Putamen (tissue), 1 donor: ENCODE data around the gene PKP4.
"Not testable (repeated sequence)": the region's sequence is repeated elsewhere in the genome, so short reads cannot be mapped to it uniquely, and the experiment has no call there.

Source experiments
- DNase-seq: peaks from one replicate; pipeline ENCODE4 v3.0.0-alpha.2; 2016; ENCODE audit warnings: low spot score

PKP4 gene

DNA sequence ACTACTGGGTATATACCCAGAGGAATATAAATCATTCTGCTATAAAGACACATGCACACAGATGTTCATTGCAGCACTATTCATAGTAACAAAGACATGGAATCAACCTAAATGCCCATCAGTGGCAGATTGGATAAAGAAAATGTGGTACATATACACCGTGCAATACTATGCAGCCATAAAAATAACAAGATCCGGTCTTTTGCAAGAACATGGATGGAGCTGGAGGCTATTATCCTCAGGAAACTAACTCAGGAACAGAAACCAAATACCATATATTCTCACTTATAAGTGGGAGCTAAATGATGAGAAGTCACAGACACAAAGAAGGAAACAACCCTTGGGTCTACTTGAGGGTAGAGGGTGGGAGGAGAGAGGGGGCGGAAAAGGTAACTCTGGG, 16.5 kb downstream of the PKP4 start:
- not testable (repeated sequence) for DNase-seq

DNA sequence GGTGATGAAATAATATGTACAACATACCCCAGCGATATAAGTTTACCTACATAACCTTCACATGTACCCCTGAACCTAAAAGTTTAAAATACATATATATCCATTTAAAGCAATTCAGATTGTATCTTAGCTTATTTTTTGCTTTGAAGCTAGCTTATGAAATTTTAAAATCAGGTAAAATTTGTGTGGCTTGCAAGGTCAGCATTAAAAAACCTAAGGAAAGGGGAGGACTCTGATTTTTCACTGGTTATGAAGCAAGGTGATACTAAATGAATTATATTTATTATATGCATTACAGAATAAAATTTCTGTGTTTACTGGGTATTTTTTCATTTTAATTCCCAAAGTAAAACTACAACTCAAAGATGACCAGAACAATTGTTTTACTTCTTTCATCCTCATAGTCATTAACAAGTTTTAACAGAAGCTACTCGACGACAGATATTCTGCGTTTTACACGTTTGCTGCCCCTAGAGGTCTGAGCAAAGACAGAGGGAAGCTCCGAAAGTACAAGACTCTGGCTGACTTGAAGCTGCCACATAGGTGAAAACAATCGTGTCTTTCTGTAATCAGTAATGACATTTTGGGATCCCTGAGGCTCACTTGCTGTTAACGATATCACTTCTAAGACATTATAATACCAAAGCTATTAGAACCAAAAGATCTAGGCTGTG, 17.1 kb downstream of the PKP4 start:
- DNase-seq, result no peak

DNA sequence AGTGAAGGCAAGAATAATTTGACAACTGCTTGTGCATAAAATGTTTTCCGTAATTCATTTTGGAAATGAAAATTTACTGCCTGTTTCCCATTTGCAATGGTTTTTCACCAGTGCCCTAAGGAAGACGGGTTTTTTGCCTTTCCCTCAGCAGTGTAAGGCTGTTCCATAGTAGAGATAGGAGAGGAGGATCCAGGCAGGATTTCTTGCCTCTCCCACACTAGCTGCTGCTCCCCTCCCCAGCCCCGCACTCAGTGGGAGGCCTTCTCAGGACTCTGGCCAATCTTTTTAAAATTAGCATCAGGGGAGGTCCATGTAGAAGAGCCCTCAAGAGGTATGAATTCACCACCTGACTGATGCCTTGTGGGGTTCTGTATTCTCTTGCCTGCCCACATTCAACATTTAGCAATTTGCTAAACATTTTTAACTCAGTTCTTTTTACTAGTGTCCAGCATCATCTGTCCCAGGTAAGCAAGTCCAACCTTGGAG, 17.8 kb downstream of the PKP4 start:
- DNase-seq, result not testable (repeated sequence)

DNA sequence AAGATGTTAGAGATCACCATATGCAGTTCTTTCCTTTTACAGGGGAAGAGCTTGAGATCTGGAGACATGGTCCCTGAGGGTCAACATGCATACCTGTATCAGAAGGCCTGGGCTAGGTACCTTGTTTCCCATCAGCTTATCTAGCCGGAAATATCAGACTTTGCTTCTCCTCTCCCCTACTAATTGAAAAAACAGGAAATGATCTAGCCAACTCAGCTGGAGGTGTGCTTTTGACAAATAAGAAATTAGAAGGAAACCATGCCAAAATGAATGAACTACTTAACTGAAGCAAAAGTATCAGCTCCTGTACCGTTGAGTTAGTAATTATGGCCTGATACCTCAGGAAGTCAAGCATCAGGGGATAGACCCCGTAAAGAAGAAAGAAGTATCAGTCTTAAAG, 20.4 kb downstream of the PKP4 start:
- no peak for DNase-seq

DNA sequence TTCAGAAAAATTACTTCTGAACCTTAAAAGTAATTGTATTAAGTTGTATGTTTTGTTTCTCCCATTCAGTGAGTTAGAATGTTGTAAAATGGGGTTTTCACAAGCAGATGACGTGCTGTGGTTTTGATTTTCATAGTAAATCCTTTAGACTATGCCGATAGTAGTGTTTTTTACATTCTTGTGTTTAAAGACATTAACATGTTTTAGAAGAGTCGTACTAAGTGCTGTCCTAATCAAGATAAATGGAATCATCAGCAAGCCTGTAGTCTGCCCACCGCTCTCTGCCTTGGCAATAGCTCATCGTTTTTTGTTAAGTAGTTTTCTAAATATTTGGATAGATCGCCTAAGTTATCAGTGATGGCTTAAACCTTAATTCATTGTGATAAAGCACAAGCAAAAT, 21.5 kb downstream of the PKP4 start:
- DNase-seq, result no peak

DNA sequence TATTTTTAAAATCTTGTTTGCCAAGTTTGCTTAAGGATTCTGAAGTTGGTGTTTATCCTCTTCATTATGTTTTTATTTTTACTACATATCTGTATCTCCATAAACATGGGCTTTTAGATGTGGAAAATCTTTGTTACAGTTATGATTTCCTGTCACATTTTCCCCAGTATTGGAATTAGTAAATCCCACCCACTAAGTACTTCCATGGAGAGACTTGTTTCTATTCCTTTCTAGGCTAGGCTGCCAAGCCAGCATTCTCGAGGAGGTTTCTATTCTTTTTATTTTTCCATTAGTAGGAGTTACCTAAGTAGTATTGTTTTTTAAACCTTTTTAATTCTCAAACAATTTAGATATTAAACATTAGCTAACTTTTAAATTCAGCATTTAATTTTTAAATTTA, 22.1 kb downstream of the PKP4 start:
- DNase-seq, result no peak

DNA sequence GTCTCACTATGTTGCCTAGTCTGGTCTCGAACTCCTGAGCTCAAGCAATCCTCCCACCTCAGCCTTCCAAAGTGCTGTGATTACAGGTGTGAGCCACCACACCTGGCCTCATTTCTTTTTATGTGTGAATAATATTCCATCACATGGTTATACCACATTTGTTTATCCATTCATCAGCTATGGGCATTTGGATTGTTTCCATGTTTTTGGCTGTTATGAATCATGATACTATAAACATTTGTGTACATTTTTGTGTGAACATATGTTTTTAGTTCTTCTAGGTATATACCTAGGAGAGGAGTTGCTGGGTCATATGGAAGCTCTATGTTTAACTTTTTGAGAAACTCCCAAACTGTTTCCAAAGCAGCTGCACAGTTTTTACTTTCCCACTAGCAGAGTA, 24.4 kb downstream of the PKP4 start:
- no peak for DNase-seq

DNA sequence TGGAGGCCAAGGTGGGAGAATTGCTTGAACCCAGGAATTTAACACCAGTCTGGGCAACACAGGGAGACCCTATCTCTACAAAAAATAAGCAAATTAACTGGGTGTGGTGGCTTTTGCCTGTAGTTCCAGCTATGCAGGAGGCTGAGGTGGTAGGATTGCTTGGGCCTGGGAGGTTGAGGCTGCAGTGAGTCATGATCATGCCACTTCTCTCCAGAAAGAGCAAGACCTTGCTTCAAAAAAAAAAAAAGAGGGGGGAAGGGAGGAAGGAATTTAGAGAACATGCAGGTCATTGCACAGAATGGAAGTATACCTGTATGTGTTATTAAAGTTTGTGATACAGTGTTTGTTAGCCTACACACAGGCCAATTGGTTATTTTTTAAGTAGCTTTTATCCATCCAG, 25.8 kb downstream of the PKP4 start:
- no peak for DNase-seq

DNA sequence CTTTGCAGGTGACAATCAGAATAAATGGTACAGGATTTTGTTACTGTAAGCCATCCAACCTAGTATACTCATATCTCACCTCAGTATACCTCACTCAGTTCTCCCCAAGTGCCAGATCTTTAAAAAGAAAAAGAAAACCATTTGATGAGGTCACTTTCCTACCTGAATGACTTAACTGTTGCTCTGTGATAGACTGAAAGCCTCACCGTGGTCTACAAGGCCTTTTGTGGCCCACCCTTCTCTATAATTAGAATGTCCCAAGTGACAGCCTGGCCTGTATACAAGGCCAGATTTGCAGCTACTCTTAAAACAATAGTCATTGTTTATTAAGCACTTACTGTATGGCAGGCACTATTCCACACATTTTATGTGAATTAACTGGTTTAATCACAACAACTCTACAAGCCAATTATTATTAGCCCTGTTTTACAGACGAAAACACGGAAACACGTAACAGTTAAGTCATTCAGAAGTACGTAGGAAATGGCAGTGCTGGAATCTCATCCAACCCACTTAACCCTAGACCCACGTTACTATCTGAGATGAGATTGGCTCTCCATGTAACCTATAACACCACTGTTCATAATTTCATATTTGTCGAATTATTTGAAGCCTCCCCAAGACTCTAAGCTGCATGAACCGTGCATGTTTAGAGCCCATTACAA, 28.3 kb downstream of the PKP4 start:
- DNase-seq, result no peak

DNA sequence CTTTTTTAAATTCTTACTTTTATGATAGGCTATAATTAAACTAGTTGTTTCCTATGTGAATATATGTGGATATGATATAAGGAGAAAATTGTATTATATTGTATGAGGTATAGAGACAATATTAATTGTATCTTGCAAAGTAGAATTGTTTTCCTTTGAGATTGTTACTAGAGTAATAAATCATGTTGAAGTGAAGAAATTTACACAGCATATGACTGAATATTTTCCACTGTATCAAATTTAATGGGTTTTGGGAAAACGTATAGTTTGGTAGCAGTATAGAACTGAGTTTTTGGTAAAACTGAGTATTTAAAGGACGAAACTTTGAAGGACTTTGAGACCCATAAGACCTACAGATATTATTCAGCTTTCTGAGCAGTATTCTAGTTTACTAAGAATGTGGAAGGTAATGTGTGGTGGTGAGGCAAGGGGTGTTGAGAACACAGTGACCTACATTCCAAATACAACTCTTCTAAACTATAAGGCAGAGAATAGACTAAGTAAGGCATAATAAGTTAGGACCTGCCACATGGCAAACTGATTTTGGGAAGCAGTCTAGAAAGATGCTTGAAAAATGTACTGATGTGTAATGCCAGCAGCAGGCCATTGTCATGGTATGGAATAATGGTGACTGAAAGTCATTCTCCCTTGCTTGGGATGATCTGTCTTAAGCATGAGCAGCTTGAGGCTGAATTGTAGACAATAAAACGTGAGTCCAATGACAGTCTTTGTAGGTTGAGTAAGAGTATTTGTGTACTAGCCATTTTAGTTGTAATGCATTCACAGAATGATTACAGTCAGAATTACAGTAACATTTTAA, 29.6 kb downstream of the PKP4 start:
- DNase-seq, result no peak

DNA sequence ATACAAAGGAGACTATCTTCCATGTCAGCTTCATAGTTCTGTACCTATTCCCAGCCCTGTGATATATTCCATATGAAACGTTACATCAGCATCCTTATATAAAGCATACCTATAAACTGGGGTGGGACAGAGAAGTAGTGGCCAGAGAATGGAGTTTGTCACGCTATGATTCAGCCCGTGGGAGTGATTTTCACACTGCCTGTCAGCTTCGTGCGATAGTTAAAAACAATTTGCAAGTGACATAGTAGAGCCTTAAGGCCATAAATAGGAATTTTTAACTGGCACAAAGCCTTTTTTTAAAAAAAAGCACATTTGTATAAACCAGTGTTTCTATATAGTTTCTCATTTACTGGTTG, 30.2 kb downstream of the PKP4 start:
- no peak for DNase-seq

DNA sequence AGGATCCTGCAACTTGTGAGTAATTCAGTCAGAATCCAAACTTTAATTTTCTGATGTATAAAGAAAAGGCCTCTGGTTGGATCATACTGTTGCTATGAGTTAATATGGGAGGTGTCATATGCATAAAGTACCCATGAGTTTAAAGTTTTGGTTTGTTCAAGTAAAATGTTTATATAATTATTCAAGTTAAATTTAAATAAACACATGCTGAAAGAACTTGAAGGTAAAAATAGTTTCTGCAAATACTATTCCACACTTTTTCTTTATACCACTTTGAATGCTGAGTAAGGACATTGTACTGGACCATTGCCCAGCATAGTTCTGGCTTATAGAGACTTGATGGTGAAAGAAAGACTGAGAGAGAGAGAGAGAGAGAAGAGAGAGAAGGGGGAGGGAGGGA, 30.7 kb downstream of the PKP4 start:
- no peak for DNase-seq

DNA sequence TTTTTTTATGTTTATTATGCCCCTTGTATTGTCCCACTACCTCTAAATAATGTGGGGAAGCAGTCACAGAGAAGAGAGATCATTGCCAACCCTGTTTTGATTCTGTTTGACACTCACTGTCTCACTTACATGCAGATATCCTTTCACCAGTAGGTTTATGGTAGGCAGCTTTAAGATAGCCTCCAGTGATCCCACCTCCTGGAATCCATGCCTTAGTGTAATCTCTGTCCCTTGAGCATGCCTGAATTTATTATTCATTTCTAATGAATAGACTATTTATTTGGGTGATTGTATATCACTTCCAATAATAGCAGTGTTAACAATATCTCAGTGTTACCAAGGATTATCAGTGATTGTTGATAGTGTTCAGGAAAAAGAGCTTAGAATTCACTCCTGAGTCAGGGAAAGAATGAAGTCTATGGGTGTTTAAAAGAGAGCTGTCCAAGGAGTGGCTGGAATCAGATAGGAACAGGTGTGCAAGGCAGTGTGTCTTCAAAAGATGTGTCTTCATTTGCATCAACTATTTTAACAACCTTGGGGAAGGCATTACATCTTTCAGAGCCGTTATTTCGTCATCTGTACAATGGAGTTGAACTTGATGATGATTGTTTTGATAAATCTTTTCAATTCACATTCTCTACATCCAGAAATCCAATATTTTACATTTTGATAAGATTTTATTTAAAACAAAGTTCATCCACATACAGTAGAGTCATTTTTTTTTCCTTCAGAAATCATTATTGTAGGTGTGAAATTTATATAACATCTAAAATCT, 31.9 kb downstream of the PKP4 start:
- DNase-seq, result no peak

DNA sequence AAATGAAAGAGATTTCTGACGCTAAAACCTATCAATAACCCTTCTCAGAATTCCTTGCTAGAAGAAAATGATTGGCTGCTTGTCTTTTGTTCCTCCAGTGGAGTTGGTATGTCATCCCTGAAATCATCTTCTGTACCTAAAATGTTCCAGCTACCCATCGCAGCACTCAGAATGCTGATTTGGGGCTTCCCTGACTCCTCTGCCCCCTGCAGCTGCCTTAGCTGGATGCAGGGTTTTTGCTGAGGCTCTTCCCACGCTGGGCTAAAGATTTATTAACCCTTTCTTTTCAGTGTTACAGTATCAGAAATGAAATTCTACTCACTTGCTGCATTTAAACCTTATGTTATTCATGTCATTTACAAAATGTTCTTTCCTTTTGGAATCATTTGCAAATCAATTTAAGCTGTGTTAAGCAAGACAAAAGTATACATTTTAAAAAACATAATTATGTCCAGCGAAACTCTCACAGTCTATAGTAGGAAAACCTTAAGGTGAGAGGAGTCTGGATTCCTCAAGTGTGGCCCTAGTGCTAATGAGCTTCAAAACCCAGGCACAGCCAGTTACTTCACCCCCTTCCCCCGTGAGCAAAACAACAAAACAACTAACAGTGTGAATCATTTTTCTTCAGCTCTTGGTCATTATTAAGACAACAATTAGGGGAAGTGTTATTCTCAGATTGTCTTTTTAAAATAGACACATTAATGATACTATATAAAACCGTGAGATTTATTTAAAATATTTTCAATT, 32.8 kb downstream of the PKP4 start:
- no peak for DNase-seq

DNA sequence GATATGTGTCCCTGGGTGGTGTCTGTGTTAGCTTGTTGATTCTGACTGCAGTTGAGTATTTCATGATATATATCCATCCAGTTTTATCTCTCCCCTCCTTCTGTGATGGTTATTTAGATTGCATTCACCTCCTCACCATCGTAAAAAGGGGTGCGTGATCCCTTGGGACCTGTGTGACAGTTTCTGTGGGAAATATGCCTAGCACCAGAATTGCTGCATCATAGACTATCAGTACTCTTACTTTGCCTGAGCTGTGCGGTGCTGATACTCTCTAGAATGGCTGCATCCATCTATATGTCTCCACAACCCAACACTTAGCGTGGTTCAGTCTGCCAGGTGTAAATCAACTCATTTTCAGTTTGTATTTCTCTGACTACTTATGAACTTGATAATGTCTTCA, 34.3 kb downstream of the PKP4 start:
- no peak for DNase-seq

DNA sequence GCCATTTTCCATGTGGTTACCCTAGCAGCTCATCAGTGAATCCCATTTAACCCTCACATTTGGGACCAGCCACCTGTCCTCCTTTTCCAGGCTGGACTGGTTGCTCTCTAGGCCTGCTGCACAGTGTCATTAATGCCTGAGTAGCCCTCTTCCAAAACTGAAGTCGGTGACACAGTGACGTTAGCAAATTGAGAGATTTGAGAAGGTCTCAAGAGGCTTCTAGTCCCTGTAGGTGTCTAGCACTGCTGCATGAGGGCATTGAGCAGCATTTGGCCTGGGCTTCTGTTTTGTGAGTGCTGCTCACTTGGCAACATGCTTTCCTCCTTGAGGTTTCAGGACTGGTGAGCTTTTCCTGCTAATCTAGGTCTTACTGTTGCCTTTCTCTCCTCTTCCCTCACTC, 36.7 kb downstream of the PKP4 start:
- no peak for DNase-seq

DNA sequence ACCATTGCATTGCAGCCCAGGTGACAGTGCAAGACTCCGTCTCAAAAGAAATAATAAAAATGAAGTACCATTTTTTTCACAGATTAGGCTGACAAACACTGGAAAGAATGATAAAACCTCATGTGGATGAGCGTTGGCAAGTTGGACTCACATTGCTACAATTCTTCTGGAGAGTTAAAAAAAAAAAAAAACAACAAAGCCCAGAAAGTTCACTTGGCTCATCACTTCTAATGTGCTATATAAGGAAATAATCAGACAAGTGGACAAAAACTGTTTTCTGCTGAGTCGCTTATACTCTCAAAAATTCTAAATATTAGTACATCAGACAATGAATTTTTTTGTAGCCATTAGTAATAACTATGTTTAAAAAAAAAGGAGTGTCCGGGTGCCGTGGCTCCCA, 38.4 kb downstream of the PKP4 start:
- DNase-seq, result no peak

DNA sequence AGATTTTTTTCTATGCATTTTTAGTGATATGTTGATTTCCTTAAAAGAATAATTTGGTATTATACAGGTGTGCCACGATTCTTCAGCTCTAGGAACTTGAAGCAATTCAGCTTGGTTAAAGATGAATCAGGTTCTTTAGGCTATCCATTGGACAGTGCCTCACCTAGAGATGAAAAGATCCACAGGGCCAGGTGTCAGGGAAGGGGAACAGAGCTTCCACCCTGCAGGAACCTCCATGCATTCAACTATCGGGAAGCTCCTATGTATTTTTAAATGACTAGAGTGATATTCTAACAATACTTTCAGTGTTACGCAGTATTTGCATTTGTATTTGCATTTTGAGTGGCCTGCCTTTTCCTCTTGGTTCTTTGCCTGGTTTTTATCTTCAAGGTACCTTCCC, 40.2 kb downstream of the PKP4 start:
- DNase-seq, result no peak

DNA sequence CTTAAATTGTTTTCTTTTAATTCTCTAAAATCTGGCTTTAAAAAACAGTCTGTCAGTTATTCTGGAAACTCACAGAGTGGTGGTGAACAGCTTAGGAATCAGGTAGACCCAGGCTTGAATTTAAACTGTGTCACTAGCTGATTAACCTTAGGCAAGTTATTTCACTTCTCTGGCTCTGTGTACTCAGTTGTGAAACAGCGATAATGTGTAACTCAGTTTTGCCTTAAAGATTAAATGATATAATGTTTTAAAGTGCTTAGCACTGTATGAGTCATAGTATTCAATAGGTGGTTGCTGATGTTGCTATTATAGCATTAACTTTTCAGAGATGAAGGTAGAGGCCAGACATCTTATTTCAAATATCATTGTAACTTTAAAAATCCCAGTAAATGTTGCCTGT, 40.7 kb downstream of the PKP4 start:
- no peak for DNase-seq

DNA sequence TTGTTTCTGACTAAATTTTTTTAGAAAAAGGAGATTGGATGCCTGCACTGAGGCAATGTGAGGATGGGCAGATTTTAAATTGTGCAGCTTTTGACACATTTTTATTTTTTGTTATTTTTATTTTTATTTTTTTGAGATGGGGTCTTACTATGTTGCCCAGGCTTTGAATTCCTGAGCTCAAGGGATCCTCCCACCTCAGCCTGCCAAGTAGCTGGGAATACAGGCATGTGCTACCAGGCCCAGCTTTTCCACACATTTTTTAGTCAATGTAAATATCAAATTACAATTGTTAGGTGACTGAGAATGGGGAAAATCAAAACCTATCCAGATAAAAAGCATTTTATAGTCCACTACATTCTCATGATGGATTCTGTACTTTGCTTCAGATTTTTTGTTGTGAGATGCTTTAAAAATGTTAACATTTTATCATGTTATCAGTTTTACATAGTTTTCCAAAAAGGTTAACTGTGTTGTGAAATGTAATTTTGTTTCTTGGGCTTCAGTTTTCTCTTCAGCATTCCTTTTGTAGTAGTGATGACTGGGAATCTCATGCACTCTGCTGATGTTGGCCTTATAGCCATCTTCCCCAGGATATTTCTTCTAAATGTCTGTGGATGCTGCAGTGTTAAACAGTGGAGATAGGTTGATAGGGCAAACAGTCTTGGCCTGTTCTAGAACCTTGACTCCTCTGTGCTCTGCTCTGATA, 41.4 kb downstream of the PKP4 start:
- DNase-seq, result no peak

DNA sequence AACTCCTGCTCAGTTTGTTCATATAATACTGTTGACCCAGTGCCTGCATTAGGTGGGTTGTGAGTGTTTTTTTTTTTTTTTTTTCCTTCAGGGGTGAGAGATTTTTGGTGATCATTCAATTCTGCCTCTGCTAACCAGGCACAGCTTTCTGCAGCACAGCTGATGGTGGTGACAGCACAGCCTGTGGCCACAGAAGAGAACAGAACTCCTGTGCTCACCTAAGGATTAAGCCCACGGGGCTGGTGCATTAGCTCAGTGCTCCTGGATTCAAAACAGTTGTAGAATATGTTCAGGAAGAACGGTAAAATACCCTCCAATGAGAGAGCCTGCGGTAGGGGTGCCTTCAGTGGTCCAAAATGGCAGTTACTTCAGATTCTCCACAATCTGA, 42.0 kb downstream of the PKP4 start:
- no peak for DNase-seq
